Measurements from ENCODE around the gene GMNN.

- TF ChIP-seq, protein P1, sequence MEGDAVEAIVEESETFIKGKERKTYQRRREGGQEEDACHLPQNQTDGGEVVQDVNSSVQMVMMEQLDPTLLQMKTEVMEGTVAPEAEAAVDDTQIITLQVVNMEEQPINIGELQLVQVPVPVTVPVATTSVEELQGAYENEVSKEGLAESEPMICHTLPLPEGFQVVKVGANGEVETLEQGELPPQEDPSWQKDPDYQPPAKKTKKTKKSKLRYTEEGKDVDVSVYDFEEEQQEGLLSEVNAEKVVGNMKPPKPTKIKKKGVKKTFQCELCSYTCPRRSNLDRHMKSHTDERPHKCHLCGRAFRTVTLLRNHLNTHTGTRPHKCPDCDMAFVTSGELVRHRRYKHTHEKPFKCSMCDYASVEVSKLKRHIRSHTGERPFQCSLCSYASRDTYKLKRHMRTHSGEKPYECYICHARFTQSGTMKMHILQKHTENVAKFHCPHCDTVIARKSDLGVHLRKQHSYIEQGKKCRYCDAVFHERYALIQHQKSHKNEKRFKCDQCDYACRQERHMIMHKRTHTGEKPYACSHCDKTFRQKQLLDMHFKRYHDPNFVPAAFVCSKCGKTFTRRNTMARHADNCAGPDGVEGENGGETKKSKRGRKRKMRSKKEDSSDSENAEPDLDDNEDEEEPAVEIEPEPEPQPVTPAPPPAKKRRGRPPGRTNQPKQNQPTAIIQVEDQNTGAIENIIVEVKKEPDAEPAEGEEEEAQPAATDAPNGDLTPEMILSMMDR (IDR thresholded peaks at IDR 0.05; ENCODE audit: low read depth, low read length), result no peak
- no peak for TF ChIP-seq EZH2phosphoT487 (IDR thresholded peaks at IDR 0.05; ENCODE audit: low read depth)
Measured at GRCh38 chr6:24809728-24810127, 35.0 kb downstream of the GMNN start.

All from OCI-LY3 (cell line).